ENCODE results near the gene SMG6. TPM values are rescaled to one million over a fixed set of nuclear protein-coding genes. Genes with fewer than 3 reads are reported as not detected.

SMG6 gene
- total and polyA plus RNA-seq, 8 donors, result 27.7 to 42.2 (median 38.5) TPM

DNA sequence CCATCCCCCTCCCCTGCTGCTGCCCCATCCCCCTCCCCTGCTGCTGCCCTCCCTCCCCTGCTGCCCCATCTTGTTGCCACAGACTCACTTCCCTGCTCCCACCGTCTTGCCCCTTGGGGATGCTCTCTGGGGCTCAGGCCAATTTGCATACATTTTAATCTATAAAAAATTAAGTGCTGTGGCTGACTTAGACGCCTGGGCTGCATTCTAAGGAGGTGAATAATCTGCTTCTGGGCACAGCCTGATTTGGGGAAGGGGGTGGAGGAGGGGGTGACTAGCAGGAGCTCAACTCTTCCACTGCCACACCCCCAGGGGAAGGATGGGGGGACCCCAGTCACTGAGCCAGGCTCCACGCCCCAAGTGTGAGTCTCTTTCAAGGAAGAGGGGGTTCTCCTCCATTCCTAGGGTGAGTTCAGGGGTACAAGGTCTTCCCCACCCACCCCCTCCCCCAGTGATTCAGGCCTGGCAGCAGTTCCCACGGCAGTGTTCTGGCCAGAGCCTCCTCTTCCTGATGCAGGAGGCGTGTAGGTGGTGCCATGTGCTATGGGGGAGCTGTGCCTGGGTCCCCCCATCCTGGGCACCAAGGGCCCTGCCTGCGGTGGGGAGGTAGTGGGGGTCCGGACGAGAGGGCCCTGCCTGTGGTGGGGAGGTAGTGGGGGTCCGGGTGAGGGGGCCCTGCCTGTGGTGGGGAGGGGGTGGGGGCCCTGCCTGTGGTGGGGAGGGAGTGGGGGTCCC, 268.6 kb downstream of the SMG6 start:
- DNase-seq (peak in 1 of 4 donors; percentile 48), ATAC-seq (no peak)
- TF ChIP-seq, protein P1, sequence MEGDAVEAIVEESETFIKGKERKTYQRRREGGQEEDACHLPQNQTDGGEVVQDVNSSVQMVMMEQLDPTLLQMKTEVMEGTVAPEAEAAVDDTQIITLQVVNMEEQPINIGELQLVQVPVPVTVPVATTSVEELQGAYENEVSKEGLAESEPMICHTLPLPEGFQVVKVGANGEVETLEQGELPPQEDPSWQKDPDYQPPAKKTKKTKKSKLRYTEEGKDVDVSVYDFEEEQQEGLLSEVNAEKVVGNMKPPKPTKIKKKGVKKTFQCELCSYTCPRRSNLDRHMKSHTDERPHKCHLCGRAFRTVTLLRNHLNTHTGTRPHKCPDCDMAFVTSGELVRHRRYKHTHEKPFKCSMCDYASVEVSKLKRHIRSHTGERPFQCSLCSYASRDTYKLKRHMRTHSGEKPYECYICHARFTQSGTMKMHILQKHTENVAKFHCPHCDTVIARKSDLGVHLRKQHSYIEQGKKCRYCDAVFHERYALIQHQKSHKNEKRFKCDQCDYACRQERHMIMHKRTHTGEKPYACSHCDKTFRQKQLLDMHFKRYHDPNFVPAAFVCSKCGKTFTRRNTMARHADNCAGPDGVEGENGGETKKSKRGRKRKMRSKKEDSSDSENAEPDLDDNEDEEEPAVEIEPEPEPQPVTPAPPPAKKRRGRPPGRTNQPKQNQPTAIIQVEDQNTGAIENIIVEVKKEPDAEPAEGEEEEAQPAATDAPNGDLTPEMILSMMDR (IDR thresholded peaks at IDR 0.05), result no peak
- Histone ChIP-seq H3K27me3 (peaks cover 0 to 3% of the 10 kb centered on the region in 2 donors), H3K27ac (no peak overlapping the region), H3K36me3 (peaks cover 0 to 45% of the 10 kb centered on the region in 2 donors), H3K4me3 (no peak overlapping the region), H3K9me3 (no peaks in the 10 kb centered on the region), H3K4me1 (peaks cover 6 to 15% of the 10 kb centered on the region in 2 donors)
- intact Hi-C loops (cut with DNase I), result no loop called here

GRCh38 chr17:2034157-2034556, 269.4 kb downstream of the SMG6 start:
- intact Hi-C loops (cut with DNase I), result no loop called here
- TF ChIP-seq, protein P1 (IDR thresholded peaks at IDR 0.05), result no peak
- no peak overlapping the region for H3K27ac ChIP-seq
- H3K36me3 ChIP-seq, result peaks cover 0 to 40% of the 10 kb centered on the region in 2 donors
- H3K9me3 ChIP-seq, result no peaks in the 10 kb centered on the region
- DNase-seq, result no peak
- H3K27me3 ChIP-seq, result peaks cover 0 to 11% of the 10 kb centered on the region in 2 donors
- H3K4me3 ChIP-seq, result no peak overlapping the region
- H3K4me1 ChIP-seq, result peaks cover 6 to 15% of the 10 kb centered on the region in 2 donors
- ATAC-seq, result no peak

DNA sequence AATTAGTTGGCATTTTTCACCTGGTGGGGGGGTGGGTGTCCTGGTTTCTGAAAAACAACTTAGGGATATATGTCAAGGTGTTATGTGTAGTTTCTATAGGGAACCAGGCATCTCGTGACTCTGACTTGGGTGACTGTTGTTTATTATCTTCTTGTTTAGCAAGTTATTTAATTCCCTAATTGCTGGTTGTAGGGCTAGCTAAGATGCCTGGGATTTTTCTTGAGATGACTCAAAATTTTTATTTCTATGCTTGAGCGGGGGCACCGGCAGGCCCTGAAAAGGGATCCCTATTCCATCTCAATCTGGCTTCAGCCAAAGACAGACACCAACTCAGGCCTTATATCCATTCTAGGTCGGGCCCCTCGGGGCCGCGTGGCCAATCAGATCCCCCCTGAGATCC, 270.4 kb downstream of the SMG6 start:
- H3K27me3 ChIP-seq, result peaks cover 0 to 22% of the 10 kb centered on the region in 2 donors
- no peak overlapping the region for H3K27ac ChIP-seq
- no peak for ATAC-seq
- TF ChIP-seq, protein P1 (IDR thresholded peaks at IDR 0.05), result no peak
- DNase-seq, result no peak
- H3K9me3 ChIP-seq, result no peaks in the 10 kb centered on the region
- intact Hi-C loops (cut with DNase I), result no loop called here
- H3K4me1 ChIP-seq, result peaks cover 6 to 15% of the 10 kb centered on the region in 2 donors
- no peak overlapping the region for H3K4me3 ChIP-seq
- H3K36me3 ChIP-seq, result peaks cover 0 to 37% of the 10 kb centered on the region in 2 donors

GRCh38 chr17:2030779-2031163, 272.8 kb downstream of the SMG6 start:
- TF ChIP-seq, protein P1 (IDR thresholded peaks at IDR 0.05), result peak; percentile 25 to 47
- Histone ChIP-seq H3K27me3 (peaks cover 0 to 45% of the 10 kb centered on the region in 2 donors), H3K4me1 (peaks cover 10 to 21% of the 10 kb centered on the region in 2 donors), H3K4me3 (peak overlapping the region; percentile 80 to 99), H3K27ac (no peak overlapping the region), H3K36me3 (peaks cover 0 to 14% of the 10 kb centered on the region in 2 donors), H3K9me3 (no peaks in the 10 kb centered on the region)
- ATAC-seq (no peak), DNase-seq (peak in 2 of 4 donors; percentile 64 to 65)
- intact Hi-C loops (cut with DNase I), result no loop called here

DNA sequence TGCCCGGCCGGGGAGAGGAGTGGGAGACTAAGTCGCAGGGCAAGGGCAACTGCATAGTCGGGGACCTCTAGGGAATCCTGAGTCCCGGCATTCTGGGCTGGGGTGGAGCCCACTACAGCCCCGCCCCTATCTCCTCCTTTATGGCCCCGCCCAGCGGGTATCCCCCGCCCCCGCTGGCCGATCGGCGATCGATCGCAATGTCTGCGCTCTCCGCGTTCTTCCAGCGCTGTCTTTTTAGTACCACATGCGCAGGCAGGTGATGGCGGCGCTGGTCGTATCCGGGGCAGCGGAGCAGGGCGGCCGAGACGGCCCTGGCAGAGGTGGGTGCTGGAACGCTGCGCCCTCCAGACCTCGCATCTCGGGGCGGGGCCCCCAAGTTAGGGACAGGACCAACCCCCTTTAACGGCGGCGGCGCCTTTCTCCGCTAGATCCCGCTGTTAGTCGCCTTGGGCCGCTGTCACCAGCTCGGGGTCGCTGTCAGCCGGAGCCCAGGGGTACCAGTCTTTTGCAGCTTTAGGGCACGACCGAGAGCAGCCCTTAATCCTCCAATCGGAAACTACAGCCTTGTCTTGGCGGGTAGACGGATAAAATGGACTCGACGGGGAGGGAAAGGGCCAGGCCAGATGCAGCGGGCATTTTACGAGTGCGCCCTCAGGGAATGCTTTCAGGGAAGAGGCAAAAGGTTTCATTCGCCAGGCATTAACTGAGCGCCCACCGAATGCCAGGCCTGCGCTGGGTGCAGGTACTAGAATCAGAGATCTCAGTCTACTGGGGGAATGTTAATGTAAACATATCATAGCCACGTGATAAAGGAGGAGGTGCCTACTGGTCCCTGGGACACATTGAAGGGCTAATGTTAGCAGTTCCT, 273.4 kb downstream of the SMG6 start, which contains the start of gene DPH1:
Gene DPH1, plus strand, starts transcription at position 243 of the 868 bp plus-strand sequence. Its CDS starts 17 bp downstream, at position 260.
- Histone ChIP-seq H3K27ac (peak within 1 kb of the TSS; percentile 6 to 71), H3K4me3 (peak within 1 kb of the TSS; percentile 80 to 99), H3K4me1 (peaks cover 11 to 27% of the 10 kb centered on the region in 2 donors), H3K36me3 (peaks cover 0 to 7% of the 10 kb centered on the region in 2 donors), H3K9me3 (no peaks in the 10 kb centered on the region), H3K27me3 (peaks cover 6 to 52% of the 10 kb centered on the region in 2 donors)
- DNase-seq, result peak; percentile 62 to 93 (median 87)
- ATAC-seq, result peak; percentile 92
- intact Hi-C loops (cut with DNase I), result loop anchor here in 1 of 2 donors (5.0 kb wide), 1 partner anchor 123 kb away; no protein-coding TSS in a partner anchor
- TF ChIP-seq, protein P1 (IDR thresholded peaks at IDR 0.05), result no peak

All from left lung (tissue), 10 donors.